GM19372 (cell line): ENCODE data around the gene PRRT4.

ENCODE experiments used
- ATAC-seq: cut with Tn5 transposase; IDR thresholded peaks from one replicate; pipeline ENCODE4 v1.9.1; 2021; ENCODE audit warnings: mild to moderate bottlenecking, low read depth, moderate library complexity; ENCODE audit not compliant: unreplicated experiment

Gene PRRT4

DNA sequence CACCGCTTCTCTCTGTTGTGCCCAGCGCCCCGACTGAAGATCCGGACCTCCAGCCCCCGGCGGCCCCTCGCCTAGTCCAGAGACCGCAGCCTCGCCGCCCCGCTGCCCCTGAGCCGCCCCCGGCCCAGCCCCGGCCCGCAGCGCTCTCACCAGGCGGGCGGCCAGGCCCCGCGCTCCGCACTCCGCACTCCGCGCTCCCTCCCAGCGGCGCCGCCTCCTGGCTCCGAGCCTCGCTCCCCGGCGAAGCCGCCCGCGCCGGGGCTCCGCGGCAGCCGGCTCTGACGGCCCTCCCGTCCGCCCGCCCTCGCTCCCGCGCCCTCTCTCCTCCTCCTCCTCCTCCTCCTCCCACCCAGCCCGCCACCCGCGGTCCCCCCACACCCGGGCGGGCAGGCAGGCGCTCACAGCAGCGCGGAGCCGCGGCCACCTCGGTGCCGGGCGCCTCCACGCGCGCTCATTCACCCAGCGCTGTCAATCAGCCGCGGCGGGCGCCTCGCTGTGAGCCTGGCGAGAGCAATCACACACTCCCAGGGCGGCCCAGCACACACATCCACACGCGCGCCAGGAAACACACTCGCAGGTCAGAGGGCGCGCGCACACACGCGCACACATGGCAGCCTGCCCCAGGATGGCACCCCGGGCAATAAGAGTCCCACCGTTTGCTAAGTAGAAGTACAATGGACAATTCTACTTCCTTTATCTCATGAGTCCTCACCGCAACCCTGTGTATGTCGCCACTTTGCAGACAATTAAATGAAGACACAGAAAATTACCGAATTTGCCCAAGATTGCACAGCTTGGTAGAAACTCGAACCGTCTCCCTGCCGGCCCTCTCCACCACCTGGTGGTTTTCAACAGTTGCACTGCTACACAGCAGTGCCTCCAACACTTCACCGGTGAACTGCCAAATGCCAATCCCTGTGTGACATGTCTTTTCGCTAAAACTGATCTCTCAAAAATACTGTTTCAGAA lies at the start of gene PRRT4:
PRRT4 (minus strand) TSS at position 280 of the 969 bp plus-strand sequence.
- ATAC-seq: no peak

DNA sequence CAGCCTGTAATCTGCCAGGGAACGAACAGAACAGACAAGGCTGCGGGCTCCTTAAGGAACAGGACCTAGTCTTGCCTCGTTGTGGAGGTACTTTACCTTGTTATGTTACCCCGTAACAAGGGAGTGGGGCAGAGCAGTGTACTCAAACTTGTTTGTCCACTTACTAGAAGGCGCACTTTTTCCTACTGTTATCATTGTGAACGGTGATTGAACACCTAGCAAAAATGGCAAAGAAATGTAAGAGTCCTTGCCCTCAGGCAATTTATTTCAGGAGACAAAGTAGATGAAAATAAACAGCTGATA lies 48.9 kb upstream of the PRRT4 start:
- ATAC-seq: no peak

DNA sequence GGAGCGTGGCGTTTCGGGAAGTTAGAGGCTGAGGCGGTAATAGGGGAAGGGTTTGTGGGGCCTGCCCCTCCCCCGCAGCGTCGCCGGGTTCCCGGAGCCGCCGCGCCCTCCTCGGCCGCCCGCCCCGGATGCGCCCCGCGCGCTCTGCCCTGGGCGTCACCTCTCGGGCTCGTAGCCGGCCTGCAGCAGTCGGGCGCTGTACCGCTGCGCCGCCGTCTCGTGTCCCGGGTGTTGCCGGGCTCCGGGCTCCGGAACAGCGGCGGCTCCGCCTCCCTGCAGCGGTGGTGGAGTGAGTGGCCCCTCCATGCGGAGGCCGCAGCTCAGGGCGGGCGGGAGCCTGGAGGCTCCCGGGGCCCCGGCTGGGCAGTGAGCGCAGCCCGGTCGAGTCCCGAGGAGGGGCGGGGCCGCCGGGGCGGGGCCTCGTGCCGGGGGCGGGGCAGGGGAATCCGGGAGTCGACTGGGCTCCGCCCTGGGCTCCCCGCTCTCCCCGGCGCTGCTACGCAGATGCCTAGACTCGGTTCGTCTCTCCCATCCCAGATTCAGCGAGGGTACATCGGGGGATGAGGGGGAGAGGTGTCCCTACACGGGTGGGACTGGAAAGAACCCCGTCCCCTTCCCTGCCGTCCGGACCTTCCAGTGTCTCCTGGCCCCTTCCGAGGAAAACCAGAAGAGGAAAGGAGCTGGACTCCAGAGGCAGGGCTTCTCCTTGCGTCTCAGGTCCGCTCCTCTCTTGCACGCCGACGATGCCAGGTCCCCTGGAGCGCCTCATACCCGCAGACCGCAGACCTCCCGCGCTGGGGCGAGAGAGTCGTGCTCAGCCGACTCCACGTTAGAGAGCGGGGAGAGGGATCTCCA lies 48.3 kb upstream of the PRRT4 start, which contains the start of gene IMPDH1:
IMPDH1 (minus strand) TSS at position 387 of the 855 bp plus-strand sequence; CDS start at position 306, 81 bp downstream.
- ATAC-seq: peak; percentile 77

DNA sequence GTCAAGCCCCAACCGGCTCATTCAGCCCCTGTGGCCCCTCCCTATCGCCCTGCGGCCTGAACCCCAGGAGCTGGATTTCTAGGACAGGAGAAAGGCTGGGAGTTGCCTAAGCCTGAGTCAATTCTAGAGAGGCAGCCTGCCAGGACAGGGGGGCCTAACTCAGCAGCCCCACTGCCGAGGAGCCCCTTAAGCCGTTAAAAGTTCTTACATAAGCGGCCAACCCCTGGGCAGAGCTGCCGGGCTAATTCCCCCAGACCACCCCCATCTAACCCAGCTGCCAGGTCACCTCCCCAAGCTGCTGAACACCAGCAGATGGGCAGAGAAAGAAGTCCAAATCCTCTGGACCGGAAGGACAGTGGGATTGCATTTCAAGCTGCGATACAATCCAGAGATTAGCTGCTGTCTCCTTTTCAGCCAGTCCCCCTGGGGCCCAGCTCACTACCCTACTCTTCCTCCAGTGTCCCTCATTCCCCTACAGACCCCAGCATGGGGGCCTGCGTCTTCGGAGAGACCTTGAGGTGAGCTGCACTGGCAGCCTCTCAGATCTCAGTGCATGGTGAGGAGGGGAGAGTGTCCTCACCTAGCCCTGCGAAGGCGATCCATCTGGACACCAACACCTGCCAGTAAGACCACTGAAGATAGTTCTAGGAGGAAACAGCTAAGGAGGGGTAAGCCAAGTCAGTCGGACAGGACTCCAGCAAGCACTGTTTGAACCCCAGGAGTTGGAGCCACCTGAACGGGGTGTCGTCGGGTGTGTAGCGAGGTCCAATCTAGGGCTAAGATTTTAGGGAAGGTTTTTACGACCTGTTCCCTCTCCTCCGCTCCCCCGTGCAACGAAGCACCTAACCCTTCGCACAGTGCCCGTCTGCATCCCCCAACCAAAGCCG lies 47.5 kb upstream of the PRRT4 start:
- ATAC-seq: no peak

DNA sequence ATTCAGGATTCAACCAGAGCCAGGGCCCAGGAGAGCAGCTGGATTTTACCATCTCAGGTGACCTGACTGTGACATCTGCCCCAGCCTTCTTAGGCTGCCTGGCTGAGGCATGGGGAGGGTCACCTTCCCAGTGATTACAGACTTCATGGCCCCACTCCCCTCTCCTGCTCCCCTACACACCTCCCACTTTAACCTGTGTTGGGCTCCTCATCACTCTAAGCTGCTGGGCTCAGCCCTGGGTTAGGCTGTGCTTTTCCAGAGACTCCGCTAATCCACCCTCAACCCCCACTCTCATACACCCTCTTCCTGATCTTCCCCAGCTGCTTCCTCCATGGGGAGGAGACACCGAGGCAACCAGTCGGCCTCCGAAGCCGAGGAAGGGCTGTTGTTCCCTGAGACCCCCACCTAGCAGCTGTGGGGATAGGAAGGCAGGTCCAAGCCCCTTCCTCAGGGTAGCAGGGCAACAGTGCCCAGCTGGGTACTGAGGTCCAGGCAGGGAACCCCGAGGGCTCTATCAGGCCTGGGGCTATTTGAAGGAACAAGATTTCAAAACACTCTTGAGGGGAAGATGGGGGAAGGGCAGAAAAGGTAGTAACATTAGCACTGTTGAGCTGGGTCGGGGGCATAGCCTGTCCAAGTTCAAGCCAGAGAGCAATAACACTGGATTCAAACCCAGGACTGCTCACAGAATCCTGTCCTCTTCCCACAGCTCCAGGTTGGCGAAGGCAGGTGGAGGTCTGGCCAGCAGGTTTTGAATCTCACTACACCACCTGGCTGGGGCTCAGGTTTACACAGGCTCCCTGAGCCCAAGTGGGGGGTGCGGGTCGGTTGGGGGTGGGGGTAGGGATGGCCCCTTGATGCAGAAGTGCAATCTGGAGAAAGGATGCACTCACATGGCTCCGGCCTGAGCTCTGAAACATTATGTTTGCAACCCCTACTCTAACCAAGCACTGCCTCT lies 46.5 kb upstream of the PRRT4 start:
- no peak for ATAC-seq

DNA sequence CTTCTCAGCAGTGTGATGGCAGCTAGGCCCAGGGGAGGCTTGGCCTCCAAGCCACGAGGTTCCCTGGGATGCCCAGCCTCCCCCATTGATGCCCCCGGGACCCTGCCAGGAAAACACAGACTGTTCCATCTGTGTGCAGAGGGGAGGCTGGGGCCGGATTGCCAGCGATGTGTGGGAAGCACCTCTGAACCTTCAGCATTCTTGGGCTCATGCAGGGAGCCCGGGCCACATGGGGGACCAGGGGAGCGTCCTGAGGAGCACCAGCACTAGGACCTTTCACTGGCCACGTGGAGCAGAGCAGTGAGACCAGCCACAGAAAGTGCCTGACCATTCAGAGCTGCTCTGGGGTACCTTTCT lies 45.7 kb upstream of the PRRT4 start:
- ATAC-seq: no peak

DNA sequence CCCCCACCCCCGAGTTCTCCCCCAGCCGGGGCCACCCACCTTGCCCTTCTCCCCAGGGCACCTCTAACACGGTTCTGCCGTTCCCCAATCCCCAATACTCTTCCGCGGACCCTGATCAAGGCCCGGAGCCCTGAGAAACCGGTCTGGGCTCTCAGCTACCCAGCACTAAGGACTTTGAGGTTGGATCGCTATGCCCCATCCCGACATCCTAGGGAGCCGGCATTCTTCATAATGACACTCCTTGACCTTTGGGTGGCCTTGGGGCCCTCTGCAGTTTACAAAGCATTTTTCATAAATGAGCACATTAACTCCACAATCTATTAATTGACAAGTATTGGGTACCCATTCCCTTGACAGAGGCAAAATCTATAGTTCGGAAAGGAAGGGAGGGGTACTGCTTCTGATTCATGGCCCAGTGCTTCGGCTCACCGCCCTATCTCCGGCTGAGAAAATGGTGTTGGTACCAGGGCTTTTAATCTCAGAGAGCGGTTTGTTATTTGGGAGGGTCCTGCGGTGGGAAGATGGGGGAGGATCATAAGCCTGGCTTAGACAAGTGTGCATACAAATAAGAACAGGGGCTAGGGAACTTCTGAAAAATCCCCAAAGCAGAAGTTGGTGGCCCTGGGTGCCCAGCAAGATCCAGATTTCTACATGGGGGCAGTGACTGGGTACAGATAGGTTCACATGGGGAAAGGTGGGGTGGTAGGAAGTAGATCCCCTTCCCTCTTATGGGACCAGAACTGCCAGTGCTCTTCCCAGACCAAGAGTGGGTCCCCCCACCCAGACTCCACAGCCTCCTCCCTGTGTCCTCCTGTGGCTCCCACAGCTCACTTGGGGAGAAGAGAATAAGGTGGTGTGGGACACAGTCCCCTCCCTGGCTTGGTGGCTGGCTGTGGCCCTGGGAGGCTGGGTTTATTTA lies 45.1 kb upstream of the PRRT4 start:
- ATAC-seq: no peak

DNA sequence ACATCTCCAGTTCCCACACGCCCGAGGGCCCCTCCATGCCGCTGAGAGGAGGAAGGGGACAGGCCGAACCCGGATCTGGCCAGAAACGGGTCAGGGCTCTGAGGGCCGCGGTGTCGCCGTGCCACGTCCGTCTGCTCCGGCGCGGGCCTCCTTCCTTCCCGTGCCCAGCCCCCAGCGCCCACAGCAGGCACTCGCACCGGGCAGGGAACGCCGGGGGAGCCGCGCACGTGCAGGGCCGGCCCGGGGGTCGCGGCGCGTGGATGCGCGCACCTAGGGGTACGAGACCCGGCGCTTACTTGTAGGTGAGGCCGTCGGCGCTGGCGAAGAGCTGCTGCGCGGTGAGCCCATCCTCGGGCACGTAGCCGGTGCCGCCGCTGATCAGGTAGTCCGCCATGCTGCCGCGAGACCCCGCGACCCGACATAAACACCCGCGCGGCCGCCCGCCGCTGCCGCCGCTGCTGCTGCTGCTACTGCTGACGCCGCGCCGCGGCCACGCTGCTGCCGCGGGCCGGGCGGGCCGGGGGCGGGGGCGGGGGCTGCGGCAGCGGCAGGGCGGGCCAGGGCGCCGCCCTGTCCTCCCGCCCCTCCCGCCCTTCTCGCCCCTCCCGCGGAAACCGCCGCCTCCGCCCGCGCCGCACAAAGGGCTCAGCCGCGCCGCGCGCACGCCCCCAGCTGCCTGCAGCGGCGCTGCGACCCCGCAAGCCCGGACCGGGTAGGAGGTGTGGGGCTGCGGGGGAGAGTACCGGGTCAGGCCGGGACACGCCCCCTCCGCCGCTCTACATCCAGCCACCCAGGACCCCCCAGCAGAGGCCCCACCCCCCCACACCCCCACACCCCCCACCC lies 44.2 kb upstream of the PRRT4 start:
- no peak for ATAC-seq

DNA sequence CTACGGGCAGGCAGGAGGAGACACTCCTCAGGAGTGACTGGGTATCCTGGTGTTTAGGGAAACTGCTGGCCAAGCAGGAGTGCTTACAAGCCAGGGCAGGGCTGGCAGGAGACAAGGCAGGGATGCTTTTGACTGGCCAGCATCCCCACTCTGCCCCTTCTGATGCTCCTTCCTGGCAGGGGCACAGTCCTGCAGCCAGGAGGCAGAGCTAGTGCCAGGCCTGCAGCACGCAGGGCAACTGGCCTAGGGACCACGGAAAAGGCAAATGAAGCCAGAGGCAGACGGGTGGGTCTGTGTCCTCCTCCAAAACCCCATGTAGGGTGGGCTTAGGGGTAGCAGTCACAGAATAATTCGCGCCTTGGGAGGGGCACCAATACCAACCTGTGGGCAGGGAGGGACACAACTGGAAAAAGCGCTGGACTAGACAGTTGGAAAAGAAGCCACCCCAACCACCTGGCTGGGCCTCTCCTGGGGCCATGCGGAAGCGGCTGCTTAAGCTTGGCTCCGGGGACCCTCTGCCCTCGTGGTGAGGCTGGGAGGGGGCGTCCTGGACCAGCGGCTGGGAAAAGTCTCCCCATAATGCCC lies 43.5 kb upstream of the PRRT4 start:
- no peak for ATAC-seq

DNA sequence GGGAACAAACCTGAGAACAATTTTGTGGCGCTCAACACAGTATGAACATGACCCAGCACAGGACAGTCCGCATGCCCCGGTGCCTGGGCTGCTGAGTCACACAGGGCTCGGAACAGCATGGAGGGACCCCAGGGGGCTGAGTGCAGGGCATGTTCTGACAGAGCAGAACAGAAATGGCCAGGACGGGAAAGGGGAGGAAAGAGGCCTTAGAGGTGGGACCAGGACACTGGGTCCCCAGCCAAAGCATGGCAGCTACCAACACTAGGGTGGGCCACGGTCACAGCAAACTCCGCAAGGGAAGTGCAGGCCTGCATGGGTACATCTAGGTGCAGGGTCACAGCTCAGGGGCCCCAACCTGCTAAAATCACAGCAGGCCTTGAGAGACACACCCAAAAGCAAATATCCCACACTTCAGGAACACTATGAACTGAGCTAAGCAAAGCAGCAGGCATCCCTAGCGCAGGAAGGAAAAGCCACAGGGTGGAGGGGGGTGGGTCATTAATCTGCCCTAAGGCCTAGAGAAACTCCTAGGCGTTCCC lies 42.7 kb upstream of the PRRT4 start:
- no peak for ATAC-seq

DNA sequence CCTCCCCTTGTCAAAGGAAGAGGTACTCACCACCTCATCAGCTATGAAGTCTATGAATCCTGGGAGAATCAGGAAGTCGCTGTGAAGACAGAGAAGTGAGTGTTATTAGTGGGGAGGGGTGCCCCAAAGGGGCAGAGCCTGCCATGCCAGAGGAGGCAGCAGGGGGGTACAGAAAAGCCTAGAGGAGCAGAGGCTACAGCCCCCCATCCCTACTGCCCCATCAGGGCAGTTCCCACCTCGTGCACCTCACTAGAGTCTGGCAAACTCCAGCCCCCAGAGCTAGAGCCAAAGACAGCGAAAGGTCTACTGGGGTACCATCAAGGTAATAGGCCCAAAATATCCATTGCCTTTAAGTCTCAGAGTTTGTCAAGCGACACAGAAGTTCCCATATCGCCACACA lies 42.2 kb upstream of the PRRT4 start:
- ATAC-seq: no peak

DNA sequence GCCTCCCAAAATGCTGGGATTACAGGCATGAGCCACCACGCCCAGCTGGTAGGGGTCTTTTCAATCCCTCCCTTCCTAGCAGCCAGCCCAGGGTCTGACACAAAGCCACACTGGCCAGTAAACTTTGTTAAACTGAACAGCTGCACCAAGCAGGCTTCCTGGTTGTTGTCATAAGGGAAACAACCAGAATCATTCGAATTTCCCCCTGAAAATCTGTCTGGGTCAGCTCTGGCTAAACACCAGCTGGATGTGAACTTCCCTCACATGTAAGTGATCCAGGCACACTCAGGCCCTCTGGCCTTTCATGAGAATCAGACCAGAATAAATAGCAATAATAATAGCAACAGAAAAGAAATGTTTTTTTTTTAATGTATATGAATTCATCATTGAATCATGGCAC lies 40.9 kb upstream of the PRRT4 start:
- ATAC-seq: no peak

DNA sequence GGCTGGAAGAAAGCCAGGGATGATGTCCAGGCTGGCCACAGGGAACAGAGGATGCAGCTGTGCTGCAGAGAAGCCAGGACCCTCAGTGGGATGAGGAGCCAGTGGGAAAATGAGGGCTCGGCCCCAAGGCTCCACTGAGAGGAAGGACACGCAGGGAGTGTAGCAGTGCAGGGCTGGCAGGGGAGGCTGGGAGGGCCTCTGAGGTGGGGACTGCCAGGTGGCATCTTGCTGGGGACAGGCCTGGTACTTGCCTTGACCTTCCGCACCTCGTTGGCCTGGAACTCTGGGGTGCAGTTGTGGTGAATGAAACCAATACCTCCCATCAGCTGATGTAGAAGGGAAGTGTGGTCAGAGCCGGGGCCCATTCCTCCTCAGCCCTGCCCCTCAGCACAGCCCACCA lies 39.1 kb upstream of the PRRT4 start:
- ATAC-seq: no peak

DNA sequence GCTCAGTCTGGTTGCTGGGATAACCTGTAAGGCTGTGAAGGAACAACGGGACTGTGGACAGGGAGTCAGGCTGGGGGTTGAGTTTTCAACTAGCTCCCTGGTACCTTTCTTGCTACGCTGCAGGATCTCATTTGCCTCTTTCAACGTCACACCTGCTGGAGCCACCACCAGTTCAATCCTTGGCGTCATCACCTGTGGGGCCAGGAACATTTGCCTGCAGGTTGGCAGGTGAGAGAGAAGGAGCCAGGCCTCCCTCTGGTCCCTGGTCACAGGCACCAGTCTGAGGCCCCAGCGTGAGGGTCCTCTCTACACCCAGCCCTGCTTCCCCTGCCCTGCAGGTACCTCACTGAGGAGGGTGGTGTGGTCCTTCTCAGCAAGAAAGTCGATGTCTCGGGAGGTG lies 38.5 kb upstream of the PRRT4 start:
- no peak for ATAC-seq

DNA sequence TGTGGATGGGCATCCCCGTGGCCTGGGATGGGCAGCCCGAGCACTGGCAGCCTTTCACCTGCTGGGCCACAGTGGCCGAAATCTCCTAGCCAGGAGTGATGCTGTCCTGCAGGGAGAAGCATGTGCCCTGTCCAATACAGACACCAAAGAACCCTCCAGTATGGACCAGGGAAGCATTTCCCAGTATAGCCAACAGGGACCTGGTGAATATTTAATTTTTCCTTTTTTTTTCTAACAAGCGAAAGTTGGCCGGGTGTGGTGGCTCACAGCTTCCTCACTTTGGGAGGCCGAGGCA lies 37.3 kb upstream of the PRRT4 start:
- ATAC-seq: no peak

DNA sequence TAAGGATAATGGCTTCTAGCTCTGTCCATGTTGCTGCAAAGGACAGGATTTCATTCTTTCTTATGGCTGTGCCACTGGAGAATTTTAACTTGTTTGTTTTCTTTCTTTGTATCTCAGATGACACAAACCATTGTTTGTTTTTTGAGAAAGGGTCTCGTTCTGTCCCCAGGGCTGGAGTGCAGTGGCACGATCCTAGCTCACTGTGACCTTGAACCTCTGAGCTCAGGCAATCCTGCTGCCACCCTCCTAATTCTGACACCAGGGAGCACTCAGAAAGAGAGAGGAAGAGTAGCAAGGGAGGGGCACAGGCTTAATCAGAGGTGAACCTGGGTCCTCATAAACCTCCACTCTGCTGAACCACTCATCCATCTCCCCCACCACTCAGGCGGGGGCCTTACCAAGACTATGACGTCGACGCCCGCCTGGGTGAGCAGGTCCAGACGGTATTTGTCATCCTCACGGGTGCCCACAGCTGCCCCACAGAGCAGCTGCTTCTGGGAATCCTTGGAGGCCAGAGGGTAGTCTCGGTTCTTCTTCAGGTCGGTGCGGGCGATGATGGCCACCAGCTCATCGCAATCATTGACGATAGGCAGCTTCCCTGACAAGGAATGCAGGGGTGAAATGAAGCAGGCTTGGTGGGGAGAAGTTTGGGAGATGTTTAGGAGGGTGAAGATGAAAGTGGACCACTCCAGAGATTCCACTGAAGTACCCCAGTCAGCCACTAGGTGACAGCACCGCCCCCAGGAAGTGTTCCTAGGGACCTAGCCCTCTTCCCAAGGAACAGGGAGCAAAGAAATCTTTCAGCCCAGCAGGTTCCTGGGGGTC lies 36.7 kb upstream of the PRRT4 start:
- ATAC-seq: no peak
